ENCODE results near the gene PARD3.
A peak's percentile ranks its signal among the peaks of the same experiment; 100 is the strongest.
"Not testable (repeated sequence)": the region's sequence is repeated elsewhere in the genome, so short reads cannot be mapped to it uniquely, and the experiment has no call there.

The PARD3 gene

GRCh38 chr10:34796133-34796532 lies 19.0 kb downstream of the PARD3 start:
- no peak for DNase-seq

DNA sequence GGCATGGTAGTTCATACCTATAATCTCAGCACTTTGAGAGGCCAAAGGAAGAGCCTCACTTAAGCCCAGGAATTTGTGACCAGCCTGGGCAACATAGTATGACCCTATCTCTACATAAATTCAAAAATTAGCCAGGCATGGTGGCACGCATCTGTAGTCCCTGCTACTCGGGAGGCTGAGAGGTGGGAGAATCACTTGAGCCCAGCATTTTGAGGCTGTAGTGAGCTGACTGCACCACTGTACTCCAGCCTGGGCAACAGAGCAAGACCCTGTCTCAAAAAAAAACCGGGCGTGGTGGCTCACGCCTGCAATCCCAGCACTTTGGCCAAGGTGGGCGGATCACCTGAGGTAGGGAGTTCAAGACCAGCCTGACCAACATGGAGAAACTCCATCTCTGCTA lies 19.8 kb downstream of the PARD3 start:
- DNase-seq = no peak

DNA sequence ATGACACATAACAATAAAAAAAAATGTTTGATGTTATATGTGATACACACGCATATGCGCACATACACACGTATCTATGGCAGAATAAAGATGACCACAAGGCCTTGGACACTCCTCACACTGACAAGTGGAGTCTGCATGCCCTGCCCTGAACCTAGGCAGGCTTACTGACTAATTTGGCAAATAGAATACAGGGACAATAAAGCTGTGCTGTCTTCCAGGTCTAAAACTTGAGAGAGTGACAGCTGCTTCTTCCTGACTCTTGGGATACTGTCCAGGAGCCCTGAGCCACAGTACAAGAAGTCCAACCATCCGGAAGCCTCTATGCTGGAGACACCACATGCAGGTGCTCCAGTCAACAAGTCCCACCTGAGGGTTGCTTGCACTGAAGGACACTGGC lies 20.3 kb downstream of the PARD3 start:
- no peak for DNase-seq

DNA sequence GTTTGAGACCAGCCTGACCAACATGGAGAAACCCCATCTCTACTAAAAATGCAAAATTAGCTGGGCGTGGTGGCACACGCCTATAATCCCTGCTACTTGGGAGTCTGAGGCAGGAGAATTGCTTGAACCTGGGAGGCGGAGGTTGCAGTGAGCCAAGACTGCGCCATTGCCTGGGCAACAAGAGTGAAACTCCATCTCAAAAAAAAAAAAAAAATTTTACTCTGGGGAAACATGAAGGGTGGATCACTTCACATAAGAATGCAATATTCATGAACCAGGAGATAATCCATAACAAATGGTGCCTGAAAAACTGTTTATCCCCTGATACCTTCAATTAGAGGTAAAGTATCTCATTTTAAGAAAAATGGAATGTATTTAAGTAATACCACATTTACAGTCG lies 21.5 kb downstream of the PARD3 start:
- DNase-seq = not testable (repeated sequence)

DNA sequence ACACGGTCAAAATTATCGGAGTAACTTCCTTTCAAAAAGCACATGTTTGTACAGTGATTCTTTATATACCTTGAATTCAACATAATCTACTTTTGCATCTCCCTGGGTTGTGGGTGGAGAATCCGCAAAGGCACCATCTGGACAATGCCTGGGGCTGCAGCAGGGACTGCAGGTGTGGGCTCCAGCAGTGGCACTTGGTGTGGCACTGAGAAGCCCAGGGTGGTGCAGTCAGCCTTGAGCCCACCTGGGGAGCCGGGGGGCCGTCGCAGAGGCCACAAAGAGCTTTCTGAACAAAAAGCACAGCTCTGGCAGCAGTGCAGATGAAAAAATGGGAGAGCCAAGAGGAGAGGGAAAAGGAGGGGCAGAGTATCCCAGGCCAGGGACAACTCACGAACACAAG lies 22.2 kb downstream of the PARD3 start:
- no peak for DNase-seq

DNA sequence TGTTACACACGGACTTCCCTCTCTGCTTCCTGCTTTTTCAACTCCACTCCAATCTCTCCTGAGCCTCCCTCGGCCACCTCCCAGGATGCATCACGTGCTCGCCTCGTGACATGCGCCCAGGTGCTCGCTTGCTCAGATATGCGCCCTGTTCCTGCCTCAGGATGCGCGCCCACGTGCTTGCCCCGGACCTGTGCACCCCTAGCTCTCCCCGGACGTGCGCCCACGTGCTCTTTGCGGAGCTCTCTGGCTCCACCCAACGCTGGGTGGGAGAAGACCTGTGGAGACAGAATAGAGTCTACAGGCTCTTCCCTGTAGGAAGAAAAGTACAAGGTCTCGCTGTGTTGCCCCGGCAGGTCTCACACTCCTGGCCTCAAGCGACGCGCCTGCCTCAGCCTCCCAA lies 23.1 kb downstream of the PARD3 start:
- DNase-seq = no peak

DNA sequence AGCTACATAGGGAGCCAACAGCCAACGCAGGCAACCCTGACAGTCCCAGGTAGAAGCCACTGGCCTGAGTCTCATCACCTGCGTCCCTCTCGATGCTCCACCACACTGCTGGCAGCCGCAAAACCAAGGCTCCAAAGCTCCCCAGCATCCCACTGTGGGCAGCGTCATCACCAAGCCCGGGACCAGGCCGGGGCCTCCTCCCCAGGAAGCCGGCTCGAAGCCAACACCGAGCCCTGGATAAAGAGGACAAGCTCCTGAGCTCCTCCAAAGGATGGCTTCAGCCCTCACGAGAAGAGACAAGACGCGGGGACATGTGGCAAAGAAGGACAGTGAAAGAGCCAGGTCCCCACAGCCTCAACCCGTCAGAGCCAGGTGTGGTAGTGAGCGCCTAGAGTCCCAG lies 23.9 kb downstream of the PARD3 start:
- no peak for DNase-seq

DNA sequence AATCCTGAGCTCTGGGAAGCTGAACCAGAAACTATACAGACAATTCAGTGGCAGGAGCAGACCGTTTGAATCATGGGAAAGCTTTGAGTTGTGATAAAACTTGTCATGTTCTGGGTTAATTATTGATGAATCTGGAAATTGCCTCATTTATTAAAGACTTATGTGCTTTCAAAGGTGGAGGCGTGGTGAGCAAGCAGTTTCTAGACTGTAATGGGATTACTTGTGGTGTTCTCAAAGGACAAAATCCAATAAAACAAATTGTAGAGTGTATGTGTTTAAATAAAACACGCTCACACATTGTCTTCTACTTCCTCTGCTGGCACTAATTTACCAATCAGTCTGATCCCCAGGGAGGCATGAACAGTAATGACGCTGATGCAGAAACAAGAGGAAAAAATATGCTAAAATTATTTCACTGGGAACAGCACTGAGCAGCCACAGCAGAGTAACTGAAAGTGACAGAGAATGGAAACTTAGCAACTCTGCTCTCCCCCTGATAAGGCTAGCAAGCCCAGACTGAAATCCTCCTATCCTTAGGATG lies 25.1 kb downstream of the PARD3 start:
- no peak for DNase-seq

DNA sequence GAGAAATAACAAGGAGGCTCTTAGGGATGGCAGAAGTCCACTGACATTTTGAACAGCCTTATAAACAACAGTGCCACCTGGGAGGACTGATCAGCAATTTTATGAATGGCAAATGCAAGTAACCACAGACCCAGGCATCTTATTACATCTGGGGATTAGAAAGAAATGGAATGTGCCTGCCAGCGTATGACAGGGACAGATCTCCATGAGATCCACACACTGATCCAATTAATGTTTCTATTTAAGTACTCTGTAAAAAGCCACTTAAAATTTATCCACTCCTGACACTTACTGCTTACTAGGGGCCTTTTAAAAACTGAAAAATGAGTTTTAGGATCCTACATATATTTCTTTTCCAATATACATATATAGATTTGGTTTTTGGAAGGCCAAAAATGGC lies 28.6 kb downstream of the PARD3 start:
- DNase-seq = no peak

GRCh38 chr10:34781711-34782110 lies 33.4 kb downstream of the PARD3 start:
- no peak for DNase-seq

- peak; percentile 82 for DNase-seq
Observed at GRCh38 chr10:34780818-34781380, 34.2 kb downstream of the PARD3 start.

GRCh38 chr10:34778237-34778636 lies 36.9 kb downstream of the PARD3 start:
- DNase-seq = no peak

DNA sequence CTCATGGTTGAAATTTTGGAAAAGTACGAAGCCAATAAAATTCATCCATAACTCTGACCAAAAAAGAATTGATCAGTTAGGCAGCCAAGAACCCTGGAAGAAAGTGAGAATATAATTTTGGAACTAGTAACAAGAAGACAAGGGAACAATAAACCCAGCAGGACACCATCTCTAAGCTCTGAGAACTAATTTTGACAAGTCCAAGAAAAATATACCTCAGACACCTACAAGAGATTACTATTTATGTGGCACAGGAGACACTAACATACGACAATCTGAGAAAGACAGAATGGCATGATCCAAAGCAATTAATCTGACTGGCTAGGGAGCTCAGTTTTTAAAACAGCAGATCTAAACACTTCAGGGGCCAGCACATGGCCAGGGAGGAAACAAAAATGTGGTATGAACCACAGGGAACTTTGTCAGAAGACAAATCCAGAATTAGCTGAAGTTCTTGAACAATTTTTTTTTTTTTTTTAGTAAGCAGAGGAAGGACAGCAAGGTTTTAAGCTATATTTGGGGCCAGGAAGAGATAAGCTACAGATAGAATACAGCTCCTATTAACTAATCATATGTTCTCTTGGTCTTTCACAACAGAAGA lies 38.9 kb downstream of the PARD3 start:
- no peak for DNase-seq

GRCh38 chr10:34775044-34775637 lies 40.0 kb downstream of the PARD3 start:
- no peak for DNase-seq

DNA sequence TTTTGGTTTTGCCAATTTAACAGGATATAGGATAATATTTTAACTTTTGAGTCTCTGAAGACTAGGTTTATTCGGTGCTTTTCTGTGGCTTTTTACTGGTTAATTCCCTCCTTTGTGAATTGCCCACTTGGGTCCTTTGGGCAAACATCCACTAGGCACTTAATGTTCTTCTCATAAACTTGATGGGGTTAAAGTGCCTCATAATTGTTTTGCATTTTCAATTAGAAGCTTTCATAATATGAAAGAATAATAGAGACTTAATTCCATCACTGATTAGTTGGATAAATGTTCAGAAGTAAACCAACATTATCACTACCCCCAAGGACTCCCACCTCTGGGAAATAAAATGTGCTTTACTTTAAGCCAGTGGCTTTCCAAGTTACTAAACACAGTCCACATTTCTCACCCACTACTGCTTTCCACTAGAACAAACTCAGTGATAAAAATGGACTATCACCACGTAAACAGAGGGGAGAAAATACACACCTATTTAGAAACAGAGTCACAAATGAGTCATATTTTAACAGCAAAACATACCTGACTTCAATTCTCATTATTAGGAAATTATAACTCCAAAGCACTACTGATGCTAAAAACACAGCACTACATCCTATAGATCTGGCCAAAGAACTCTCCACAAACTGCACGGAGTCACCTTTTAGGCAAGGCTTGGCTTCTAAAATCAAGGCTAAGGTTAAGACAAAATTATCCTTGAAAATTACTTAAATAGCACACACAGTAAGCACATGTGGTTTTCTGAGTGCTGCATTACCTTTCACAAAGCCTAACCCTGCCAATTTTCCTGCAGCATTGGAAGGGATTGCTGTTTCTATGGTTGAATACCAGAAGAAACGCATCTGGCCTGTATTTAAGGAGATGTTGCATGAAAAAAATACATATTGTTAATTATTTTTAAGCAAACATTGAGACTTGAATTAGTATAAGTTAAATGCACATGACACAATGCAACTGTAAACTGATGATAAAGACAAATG lies 41.2 kb downstream of the PARD3 start:
- DNase-seq = no peak

DNA sequence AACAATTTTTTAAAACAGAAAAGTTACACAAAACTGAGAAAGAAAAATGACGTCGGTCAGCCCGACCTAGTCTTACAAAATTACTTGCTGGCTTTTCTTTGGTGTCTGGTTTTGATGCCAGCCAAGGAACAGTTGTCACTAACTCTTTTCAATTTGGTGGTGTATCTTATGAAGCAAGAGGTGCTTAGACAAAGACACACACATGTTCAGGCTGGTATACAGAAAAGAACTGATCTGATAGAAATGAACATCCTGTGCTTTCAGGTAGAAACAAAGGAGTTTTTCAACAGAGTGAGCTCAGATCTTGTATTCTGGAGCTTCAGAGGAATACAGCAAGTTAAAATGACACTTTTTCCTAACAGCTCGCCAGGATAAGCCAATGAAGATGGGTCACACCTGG lies 43.6 kb downstream of the PARD3 start:
- DNase-seq = no peak

DNA sequence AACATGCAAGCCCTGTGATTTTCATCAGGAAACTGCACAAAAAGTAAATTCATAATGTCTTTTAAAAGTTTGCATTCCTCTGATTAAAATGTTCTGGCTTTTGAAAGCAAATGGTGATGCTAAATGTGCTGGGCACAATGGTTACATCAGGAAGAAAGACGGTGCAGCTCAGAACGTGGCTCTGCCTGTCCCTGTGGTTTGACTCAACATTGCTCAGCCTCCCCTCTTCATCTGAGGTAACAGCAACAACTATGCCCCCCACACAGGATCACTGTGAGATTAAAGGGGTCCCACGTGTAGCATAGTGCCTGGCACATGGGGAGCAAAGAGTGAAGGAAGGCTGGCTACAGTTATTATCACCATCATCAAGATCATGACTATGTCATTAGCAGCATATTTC lies 44.0 kb downstream of the PARD3 start:
- DNase-seq = no peak

DNA sequence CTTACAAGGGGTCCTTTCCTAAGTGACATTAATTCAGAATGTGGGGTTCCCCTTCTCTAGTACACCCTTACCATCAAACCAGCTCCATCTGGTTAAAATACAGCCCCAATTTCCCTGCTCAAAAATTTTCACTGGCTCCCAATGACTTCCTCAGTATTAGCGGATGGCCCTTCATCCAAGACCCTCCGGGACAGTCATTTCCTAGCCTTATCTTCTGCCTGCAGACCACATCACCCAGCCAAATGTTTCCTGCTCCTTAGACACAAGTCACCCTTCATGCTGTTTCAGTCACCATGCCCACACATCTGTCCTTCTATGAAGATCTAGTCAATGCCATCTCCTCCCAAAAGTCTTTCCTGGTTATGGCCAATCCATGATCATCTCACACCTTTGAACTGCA lies 45.2 kb downstream of the PARD3 start:
- no peak for DNase-seq

DNA sequence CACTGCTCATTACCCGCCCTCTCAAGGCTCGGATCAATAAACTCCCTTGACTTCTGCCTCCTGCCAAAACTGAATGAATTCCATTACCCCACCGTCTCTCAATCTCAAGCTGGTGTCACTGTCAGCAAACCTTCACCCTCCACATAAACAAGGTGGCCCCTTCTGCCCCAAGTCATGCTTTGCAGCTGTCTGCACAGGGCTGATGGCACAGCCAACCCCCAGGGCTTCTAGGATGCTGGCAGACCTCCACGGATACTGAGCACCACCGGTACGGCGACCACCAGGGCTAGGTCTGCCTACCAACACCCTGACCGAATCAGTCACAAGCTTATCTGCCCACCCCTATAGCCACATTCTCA lies 46.1 kb downstream of the PARD3 start:
- no peak for DNase-seq

DNA sequence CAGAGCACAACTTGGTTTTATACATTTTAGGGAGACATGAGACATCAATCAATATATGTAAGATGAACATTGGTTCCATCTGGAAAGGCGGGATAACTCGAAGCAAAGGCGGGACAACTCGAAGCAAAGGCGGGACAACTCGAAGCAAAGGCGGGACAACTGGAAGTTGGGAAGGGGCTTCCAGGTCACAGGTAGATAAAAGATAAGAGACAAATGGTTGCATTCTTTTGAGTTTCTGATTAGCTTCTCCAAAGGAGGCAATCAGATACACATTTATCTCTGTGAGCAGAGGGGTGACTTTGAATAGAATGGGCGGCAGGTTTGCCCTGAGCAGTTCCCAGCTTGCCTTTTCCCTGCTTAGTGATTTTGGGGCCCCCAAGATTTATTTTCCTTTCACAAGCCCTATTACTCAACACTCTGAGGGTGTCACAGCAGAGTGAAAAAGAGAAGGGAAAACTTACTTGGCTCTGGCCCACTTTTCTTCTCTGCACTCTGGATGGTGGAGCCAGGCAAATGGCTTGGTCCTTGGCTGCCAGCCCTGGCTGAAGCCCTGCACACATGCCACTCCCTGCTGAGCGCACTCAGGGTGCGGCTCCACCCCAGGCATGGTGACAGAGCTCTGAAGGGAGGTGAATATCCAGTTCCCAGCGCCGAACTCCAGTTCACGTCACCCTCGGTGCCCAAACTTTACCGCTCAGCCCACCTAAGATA lies 46.7 kb downstream of the PARD3 start:
- DNase-seq = peak; percentile 76

DNA sequence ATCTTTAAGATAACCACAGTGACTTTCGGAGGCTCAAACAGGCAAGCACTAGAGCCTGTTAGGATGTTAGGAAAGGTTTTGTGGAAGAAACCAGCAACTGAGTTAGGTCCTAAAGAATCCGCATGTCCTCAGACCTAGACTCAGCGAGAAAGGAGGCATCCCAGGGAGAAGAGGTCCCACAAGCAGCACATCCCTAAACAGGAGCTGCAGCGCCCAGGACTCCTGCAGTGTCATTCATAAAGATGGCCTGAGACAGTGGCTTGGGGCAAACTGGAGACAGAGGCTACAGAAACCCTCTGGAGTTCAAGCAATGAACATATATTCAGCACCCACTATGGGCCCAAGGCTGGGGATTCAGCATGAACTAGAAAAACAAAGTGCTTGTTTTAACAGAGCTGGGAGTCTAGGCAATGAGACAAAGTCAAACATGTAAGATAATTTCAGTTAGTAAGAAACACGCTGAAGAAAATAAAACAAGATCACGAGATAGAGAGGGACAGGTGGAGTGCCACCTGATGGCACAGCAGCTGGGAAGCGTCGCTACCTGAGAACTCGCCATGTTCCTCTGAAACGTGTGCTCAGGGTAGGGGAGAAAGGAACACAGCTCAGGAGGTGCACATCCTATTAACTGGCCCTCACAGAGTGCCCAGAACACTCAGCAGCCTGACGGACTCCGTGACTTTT lies 48.1 kb downstream of the PARD3 start:
- no peak for DNase-seq

GRCh38 chr10:34766266-34766600 lies 48.9 kb downstream of the PARD3 start:
- DNase-seq = no peak

Data from right hindlimb (tissue), 1 donor.